Right atrium auricular region (tissue), 2 donors: ENCODE results near the gene ITGA8. TPM values are rescaled to one million over a fixed set of nuclear protein-coding genes. Genes with fewer than 3 reads are reported as not detected.

Experiments used
- DNase-seq: peaks from one replicate; pipeline ENCODE4 v3.0.0-alpha.2; 2019; ENCODE audit warnings: low spot score
- H3K27ac ChIP-seq, 2 donors: fragments of 200-600 bp; sonication (generic); 1 replicate in 1 of 2; 2 replicates in 1 of 2; pipeline ENCODE4 v1.5.1; 2016 to 2019
- H3K27me3 ChIP-seq, 2 donors: fragments of 200-600 bp; sonication (generic); one replicate each; pipeline versions ENCODE4 v1.5.1 to v1.6.0; 2017 to 2019
- H3K36me3 ChIP-seq: fragments of 200-600 bp; sonication (generic); one replicate; pipeline ENCODE4 v1.5.1; 2016
- H3K4me1 ChIP-seq, 2 donors: fragments of 200-600 bp; sonication (generic); one replicate each; pipeline versions ENCODE4 v1.5.1 to v1.6.0; 2017 to 2019
- H3K4me3 ChIP-seq, 2 donors: fragments of 200-600 bp; sonication (generic); 1 replicate in 1 of 2; 2 replicates in 1 of 2; pipeline ENCODE4 v1.5.1; 2017 to 2019; ENCODE audit warnings: mild to moderate bottlenecking in 1 of 2, moderate library complexity in 1 of 2
- H3K9me3 ChIP-seq, 2 donors: fragments of 200-600 bp; sonication (generic); one replicate each; pipeline ENCODE4 v1.5.1; 2019
- CTCF ChIP-seq, 2 donors: fragments of 200-600 bp; sonication (generic); IDR thresholded peaks; one replicate each; pipeline ENCODE4 v1.5.1; 2019; ENCODE audit warnings: antibody characterized with exemption in 2 of 2
- total RNA-seq, 2 donors: library from RNA; depleted of rRNA; stranded (reverse); fragments of >200 nt; gene quantifications; one replicate each; pipeline ENCODE4 v1.1.0, GENCODE V29; 2016

Gene ITGA8
- total RNA-seq, 2 donors from 2014 or later: 4.9 to 6.4 TPM

- Histone ChIP-seq H3K4me1 (no peaks in the 10 kb centered on the region), H3K4me3 (no peak overlapping the region), H3K36me3 (no peaks in the 10 kb centered on the region), H3K27ac (no peak overlapping the region), H3K9me3 (no peaks in the 10 kb centered on the region), H3K27me3 (no peaks in the 10 kb centered on the region)
- no peak for DNase-seq
- no peak for TF ChIP-seq CTCF (IDR thresholded peaks at IDR 0.05)
These were observed 39.5 kb upstream of the ITGA8 start for GRCh38 chr10:15759265-15759664.

GRCh38 chr10:15758618-15759017, 38.9 kb upstream of the ITGA8 start:
- TF ChIP-seq CTCF (IDR thresholded peaks at IDR 0.05): no peak
- Histone ChIP-seq H3K27me3 (no peaks in the 10 kb centered on the region), H3K4me3 (no peak overlapping the region), H3K9me3 (no peaks in the 10 kb centered on the region), H3K36me3 (no peaks in the 10 kb centered on the region), H3K4me1 (no peaks in the 10 kb centered on the region), H3K27ac (no peak overlapping the region)
- no peak for DNase-seq

- TF ChIP-seq CTCF (IDR thresholded peaks at IDR 0.05): no peak
- H3K4me1 ChIP-seq: no peaks in the 10 kb centered on the region
- H3K27ac ChIP-seq: no peak overlapping the region
- DNase-seq: no peak
- no peaks in the 10 kb centered on the region for H3K36me3 ChIP-seq
- no peaks in the 10 kb centered on the region for H3K27me3 ChIP-seq
- no peak overlapping the region for H3K4me3 ChIP-seq
- H3K9me3 ChIP-seq: no peaks in the 10 kb centered on the region
These were observed 35.2 kb upstream of the ITGA8 start for GRCh38 chr10:15754937-15755336.

GRCh38 chr10:15751046-15751445, 31.3 kb upstream of the ITGA8 start:
- Histone ChIP-seq H3K36me3 (no peaks in the 10 kb centered on the region), H3K4me1 (no peaks in the 10 kb centered on the region), H3K4me3 (no peak overlapping the region), H3K27ac (no peak overlapping the region), H3K27me3 (no peaks in the 10 kb centered on the region), H3K9me3 (no peaks in the 10 kb centered on the region)
- no peak for DNase-seq
- no peak for TF ChIP-seq CTCF (IDR thresholded peaks at IDR 0.05)

- no peaks in the 10 kb centered on the region for H3K9me3 ChIP-seq
- no peak overlapping the region for H3K4me3 ChIP-seq
- H3K27me3 ChIP-seq: no peaks in the 10 kb centered on the region
- TF ChIP-seq CTCF (IDR thresholded peaks at IDR 0.05): no peak
- no peaks in the 10 kb centered on the region for H3K36me3 ChIP-seq
- no peak for DNase-seq
- H3K27ac ChIP-seq: no peak overlapping the region
- no peaks in the 10 kb centered on the region for H3K4me1 ChIP-seq
These were observed 28.4 kb upstream of the ITGA8 start for GRCh38 chr10:15748126-15748525.

GRCh38 chr10:15747632-15748031, 27.9 kb upstream of the ITGA8 start:
- Histone ChIP-seq H3K27ac (no peak overlapping the region), H3K4me1 (no peaks in the 10 kb centered on the region), H3K9me3 (no peaks in the 10 kb centered on the region), H3K4me3 (no peak overlapping the region), H3K27me3 (no peaks in the 10 kb centered on the region), H3K36me3 (no peaks in the 10 kb centered on the region)
- no peak for DNase-seq
- TF ChIP-seq CTCF (IDR thresholded peaks at IDR 0.05): no peak
